Raji (cell line): ENCODE results near the gene FAM234B.

ENCODE experiments used
- POLR2A ChIP-seq: IDR thresholded peaks from 2 replicates; pipeline ENCODE4 v1.6.1; 2011; ENCODE audit warnings: low read depth, low read length, control low read depth; ENCODE audit not compliant: insufficient read depth

FAM234B gene

GRCh38 chr12:13038491-13039161 is 5.6 kb upstream of the FAM234B start:
- no peak for TF ChIP-seq POLR2A

GRCh38 chr12:13039328-13039956 is 4.7 kb upstream of the FAM234B start:
- no peak for TF ChIP-seq POLR2A

GRCh38 chr12:13041224-13041623 is 3.0 kb upstream of the FAM234B start:
- no peak for TF ChIP-seq POLR2A

GRCh38 chr12:13042666-13043230 is 1.4 kb upstream of the FAM234B start:
- TF ChIP-seq POLR2A = no peak

- no peak for TF ChIP-seq POLR2A
Observed at GRCh38 chr12:13044906-13045299, 722 bp downstream of the FAM234B start.

- TF ChIP-seq POLR2A = no peak
Observed at GRCh38 chr12:13045816-13046215, 1.6 kb downstream of the FAM234B start.

GRCh38 chr12:13046964-13047363 is 2.8 kb downstream of the FAM234B start:
- TF ChIP-seq POLR2A = no peak

GRCh38 chr12:13049816-13050215 is 5.6 kb downstream of the FAM234B start:
- TF ChIP-seq POLR2A = no peak

- no peak for TF ChIP-seq POLR2A
Observed at GRCh38 chr12:13052421-13052820, 8.2 kb downstream of the FAM234B start.

- TF ChIP-seq POLR2A = no peak
Observed at GRCh38 chr12:13060581-13060980, 16.4 kb downstream of the FAM234B start.

- TF ChIP-seq POLR2A = no peak
Observed at GRCh38 chr12:13061377-13061776, 17.2 kb downstream of the FAM234B start.

GRCh38 chr12:13062669-13063068 is 18.5 kb downstream of the FAM234B start:
- no peak for TF ChIP-seq POLR2A

- TF ChIP-seq POLR2A = no peak
Observed at GRCh38 chr12:13066014-13066413, 21.8 kb downstream of the FAM234B start.

- no peak for TF ChIP-seq POLR2A
Observed at GRCh38 chr12:13066459-13066858, 22.3 kb downstream of the FAM234B start.

GRCh38 chr12:13067322-13067721 is 23.1 kb downstream of the FAM234B start:
- no peak for TF ChIP-seq POLR2A

GRCh38 chr12:13069380-13069779 is 25.2 kb downstream of the FAM234B start:
- TF ChIP-seq POLR2A = no peak
